Forelimb muscle (tissue), 1 donor: Measurements from ENCODE around the gene KRTAP4-5. TPM values are rescaled to one million over a fixed set of nuclear protein-coding genes. Genes with fewer than 3 reads are reported as not detected.
"Not testable (repeated sequence)": the region's sequence is repeated elsewhere in the genome, so short reads cannot be mapped to it uniquely, and the experiment has no call there.

Experiments
- DNase-seq: peaks from one replicate; pipeline ENCODE4 v3.0.0-alpha.2; 2013; ENCODE audit warnings: low read depth
- polyA plus RNA-seq: library from polyadenylated mRNA; unstranded; fragments of 120-200 nt; gene quantifications from one replicate; pipeline ENCODE4 v1.2.1, GENCODE V29; 2013; ENCODE audit not compliant: insufficient read length

The KRTAP4-5 gene
- polyA plus RNA-seq, 1 donor = not detected

DNA sequence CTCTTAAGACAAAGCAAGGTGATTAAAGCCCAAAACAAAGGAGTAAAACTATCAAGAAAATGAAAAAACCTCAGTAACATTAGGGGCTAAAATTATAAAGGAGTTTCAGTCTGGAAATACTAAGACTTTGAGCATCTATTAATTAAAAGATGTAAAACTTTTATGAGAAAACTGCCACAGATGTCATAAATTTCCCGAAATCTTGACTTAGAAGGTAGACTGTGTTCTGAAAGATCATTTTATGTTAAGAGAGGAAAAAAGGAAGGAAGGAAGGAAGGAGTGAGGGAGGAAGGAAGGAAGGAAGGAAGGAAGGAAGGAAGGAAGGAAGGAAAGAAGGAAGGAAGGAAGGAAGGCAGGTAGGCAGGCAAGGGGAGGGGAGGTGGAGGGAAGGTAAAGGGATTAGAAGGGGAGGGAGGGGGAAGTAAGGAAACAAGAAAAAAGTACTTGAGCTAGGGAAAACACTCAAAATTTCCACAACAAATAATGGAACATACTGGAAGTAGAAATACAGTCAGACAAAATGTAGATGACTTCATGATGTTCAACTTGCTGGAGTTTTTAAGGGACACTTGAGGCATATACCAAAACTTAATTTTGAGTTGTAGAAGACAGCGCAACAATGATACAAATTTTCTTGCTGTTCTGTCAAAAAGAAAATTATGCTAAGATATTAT is 2.0 kb downstream of the KRTAP4-5 start:
- no peak for DNase-seq

DNA sequence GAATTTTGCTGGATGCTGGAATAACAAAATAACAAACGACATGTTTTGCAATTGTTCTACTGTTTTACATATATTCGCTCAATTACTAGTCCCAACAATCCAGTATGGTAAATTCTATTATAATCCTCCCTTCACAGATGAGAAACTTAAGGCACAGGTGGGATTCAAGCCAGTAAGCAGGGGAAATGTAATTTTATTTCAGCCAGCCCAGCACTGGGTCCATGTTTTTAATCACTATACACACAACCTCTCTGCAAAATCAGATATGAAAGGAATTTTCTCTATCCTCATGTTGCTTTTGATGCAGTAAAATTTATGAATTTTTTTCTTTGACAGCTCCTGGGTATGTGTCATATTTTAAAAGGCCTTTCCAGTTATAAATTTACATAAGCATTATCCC is 4.4 kb downstream of the KRTAP4-5 start:
- no peak for DNase-seq

DNA sequence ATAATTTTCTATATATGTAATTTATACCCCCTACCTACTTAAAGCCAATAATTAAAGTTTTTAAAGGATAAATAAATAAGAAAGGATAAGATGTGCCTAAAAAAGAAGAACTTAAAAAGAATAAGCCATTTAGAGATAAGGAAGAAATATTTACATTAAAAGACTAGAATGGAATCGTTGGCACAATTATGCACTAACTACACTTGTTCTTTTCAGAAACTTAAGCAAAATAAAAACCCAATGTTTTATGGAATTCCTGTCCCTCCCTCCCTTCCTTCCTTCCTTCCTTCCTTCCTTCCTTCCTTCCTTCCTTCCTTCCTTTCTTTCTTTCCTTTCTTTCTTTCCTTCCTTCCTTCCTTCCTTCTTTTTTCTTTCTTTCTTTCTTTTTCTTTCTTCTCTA is 4.8 kb downstream of the KRTAP4-5 start:
- no peak for DNase-seq

DNA sequence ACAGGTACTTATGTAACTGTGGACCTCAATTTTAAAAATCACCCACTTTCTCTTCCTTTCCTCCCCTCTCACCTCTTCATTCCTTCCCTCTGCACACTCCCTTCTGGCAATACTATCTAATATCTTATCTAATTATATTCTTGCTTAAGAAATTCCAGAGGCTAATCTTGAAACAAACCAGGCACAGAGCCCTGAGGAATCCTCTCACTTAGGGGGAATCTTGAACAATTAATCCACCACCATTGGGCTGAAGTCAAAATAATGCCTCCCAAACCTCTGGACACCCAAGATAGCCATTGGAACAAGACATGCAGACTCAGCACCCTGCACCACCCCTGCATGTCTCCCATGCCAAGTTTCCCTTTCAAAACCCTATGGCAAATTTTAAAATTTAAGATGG is 8.3 kb downstream of the KRTAP4-5 start:
- no peak for DNase-seq

DNA sequence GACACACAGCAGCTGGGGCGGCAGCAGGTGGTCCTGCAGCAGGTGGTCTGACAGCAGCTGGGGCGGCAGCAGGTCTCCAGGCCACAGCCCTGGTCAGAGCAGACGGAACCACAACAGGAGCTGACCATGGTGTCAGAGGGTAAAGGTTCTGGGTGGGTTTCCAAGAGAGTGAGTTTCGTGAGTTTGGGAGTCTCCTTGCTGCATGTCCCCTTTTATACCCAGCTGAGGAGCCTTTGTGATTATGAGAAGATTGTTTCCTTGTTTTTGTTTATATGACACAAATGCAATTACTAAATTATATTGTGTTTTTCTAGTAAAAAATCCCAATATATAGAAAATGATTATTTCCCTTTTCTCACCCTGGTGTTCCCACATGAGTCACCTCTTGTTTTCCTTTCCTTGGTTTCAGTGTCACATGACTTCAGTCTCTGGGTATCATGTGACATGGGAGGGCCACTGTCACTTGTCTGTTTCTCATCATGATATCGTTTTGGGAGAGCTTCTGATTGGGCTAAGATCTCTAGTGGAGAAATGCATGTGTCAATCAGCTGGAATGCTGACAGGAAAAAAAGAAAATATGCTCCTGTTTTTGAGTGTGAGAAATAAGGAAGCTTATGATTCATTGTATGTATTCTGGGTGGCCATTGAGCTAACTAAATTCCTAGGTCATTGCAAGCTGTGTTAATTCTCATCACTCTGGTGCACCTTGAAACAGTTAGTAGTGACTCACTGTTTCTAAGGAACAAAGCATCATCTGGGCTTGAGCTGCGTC is 9.1 kb downstream of the KRTAP4-5 start, which contains the start of gene KRTAP4-6:
KRTAP4-6 (minus strand) TSS at position 185 of the 772 bp plus-strand sequence; CDS start at position 128, 57 bp downstream.
- DNase-seq = no peak

DNA sequence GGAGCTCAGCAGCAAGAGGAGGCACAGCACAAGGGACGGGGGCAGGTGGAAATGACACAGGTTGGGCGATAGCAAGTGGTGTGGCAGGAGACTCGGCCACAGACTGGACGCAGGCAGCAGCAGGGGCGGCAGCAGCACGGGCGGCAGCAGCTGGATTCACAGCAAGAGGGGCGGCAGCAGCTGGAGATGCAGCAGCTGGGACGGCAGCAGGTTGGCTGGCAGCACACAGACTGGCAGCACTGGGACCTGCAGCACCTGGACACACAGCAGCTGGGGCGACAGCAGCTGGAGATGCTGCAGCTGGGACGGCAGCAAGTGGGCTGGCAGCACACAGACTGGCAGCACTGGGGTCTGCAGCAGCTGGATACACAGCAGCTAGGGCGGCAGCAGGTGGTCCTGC is 9.8 kb downstream of the KRTAP4-5 start:
- DNase-seq = not testable (repeated sequence)

DNA sequence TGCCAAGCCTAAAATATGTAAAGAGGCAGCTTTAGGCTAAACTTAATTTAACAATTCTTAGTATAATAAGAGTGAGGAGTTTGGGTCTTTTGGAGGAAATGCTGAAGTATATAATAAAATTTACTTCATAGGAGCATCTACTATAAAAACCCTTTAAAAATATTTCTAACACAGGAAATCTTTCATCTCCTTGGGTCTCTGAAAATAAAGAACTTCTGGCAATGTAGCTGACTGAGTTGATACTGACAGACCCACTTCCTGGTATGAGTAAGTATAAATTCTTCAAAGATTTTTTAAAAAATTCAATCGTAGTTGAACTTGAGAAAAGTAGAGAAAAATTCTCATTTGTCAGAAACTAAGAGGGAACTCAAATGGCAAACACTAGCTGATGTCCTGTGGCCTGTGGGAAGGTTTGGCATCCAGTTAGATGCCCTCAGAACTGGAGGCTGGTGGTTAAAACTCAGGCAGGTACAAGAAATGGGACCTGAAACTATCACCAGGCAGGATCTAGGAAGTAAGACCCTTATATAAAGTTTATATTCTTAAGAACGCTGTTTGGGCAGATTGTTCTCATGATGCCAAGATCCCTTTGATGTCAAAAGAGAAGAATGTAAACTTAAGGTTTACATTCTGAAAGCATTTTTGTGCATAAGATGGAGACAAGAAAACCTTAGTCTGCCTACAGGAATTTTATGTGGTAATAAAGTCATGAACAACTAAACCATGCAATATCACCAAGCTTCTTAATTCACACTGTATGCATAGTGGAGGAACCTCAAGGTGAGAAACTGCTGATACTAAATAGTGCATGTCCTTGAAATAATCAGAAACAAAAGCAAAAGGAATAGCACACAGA is 15.5 kb downstream of the KRTAP4-5 start:
- no peak for DNase-seq

DNA sequence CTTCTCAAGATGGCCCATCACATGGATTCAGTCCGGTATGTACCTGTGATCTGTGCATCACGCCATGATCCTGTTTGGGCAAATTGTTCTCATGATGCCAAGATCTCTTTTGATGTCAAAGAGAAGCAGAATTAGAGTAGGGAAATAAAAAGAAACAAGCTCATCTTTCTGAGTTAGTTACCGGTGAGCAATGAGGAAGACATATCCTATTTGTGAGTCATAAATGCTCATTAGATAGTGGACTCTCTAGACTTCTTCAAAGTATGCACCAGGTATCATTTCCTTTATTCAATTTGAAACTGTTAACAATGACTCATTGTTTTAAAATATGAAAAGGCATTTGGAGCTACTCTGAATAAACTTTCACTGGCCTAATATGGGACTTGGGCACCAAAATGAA is 17.6 kb downstream of the KRTAP4-5 start:
- no peak for DNase-seq

DNA sequence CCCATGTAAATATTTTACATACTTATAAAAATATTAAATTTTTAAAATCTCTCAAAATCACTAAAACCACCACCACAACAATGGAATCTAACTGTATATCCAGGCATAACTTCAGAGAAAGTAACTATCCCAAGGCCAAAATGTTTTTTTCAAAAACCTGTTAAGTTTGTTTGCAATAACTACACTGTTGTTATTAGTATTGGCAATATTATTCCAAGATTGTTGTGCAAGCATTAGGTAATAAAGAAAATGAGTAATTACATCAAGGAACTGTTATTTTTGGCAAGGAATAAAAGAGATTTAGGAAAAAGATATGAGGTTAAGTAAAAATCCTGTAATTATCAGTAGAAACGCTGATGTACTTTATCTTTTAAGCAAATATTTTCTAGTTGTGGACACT is 22.3 kb downstream of the KRTAP4-5 start:
- DNase-seq = no peak

DNA sequence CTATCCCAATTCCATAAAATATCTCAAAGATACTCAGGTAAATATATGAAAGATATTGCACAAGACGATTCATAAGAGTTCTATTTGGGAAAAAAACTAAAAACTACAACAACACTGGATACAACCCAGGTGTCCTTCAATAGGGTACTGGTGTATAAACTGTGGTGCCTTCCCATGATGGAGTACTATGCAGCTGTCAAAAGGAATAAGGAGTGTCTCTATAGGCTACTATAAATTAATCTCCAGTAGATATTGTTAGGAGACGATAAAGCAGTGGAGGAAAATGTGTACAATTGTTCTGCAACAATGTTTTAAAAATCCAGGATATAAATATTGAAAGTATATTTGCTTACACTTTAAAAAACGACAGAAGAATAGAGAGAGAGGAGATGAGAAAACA is 23.2 kb downstream of the KRTAP4-5 start:
- no peak for DNase-seq

DNA sequence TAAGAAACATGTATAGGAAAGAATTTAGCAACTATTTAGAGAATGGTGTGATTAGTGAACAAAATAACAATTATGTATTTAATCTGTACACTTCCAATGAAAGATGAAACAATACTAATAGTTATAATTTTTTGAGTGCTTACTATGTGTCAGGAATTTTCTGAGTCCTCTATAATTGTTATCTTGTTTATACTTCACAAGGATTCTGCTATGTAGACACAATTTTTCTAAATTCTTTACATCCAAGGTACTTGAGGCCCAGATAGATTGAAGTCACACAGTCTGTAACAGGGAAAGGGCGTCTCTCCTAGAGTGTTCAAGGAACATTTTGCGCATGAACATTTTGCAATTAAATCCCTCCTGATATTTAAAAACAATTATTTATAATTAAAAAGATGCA is 24.6 kb downstream of the KRTAP4-5 start:
- no peak for DNase-seq

DNA sequence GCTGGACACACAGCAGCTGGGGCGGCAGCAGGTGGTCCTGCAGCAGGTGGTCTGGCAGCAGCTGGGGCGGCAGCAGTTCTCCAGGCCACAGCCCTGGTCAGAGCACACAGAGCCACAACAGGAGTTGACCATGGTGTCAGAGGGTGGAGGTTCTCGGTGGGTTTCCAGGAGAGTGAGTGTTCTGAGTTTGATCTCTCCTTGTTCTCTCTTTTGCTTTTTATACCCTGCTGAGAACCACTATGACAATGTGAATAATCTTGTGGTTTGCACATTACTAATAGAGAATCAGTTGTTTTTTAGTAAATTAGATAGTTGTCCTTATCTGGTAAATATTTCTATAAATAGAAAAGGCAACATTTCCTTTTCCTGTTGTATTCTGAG is 25.6 kb downstream of the KRTAP4-5 start, which contains the start of gene KRTAP4-12:
KRTAP4-12 (minus strand) TSS at position 192 of the 381 bp plus-strand sequence; CDS start at position 132, 60 bp downstream.
- DNase-seq = not testable (repeated sequence)

DNA sequence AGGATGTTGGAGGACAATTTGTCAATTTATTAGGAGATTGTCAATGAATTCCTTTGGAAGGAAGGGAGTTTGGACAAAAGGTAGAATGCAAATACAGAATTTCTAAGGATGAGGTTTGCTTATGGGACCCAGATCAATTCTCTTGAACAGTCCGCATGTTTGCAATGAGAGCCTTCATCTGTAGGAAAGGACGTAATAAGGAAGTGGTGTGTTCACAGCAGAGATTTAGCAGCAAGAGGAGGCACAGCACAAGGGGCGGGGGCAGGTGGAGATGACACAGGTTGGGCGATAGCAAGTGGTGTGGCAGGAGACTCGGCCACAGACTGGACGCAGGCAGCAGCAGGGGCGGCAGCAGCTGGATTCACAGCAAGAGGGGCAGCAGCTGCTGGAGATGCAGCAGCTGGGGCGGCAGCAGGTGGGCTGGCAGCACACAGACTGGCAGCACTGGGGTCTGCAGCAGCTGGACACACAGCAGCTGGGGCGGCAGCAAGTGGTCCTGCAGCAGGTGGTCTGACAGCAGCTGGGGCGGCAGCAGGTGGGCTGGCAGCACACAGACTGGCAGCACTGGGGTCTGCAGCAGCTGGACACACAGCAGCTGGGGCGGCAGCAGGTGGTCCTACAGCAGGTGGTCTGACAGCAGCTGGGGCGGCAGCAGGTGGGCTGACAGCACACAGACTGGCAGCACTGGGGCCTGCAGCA is 26.2 kb downstream of the KRTAP4-5 start:
- DNase-seq = not testable (repeated sequence)

DNA sequence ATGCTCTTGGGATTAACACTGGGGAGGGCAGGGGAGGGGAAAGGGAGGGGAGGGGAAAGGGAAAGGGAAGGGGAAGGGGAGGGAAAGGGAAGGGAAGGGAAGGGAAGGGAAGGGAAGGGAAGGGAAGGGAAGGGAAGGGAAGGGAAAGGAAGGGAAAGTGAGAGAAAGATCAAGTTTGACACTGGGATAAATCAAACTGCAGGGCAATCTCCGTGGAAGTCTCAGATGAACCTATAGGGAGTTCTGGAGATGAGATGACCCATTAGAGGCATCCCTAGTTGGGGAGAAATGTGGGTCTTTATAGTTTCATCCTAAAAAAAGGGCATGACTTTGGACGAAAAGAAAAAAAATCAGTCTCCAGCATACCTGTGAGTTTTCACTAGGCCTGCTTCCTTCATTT is 27.9 kb downstream of the KRTAP4-5 start:
- no peak for DNase-seq

DNA sequence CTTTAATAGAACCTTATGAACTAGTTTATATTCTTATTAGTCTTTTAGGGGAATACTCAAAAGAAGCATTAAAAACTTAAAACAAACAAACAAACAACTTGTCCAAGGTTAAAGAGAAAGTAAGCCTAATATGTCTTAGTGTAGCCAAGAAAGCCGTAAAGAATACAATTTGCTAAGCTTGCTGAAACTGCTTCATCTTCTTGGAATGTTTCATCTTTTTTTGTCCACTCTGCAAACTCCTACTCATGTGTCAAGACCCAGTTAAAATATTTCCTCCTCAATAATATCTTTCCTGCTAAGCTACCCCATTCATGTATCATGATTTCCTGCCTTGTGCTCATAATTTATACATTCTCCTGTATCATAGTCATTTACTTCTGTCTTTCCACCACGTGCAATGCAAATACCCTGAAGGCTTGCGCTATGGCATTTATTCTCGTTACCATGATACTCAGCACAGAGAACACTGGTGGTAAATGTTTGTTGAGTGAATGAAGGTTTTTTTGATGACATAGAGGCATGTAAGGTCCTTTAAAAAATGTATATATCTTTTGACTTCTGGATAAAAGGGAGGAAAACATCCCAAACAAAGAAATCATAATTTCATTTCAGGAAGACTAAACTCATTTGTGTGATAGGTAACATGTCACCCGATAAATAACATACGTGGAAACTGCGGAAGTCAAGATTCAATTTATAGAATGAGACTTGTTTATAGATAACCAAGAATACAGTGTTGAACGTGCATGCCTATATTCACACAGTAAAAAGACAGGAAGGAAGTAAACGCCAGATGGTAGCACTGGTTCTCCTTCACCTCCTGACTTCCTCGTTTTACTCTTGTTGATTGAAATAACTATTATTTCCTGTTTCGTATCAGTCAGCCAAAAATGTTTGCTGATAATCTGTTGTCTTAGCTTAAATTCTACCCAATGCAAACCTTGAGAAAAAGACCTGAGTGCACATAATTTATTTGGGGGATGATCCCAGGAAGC is 29.6 kb downstream of the KRTAP4-5 start:
- DNase-seq = not testable (repeated sequence)

DNA sequence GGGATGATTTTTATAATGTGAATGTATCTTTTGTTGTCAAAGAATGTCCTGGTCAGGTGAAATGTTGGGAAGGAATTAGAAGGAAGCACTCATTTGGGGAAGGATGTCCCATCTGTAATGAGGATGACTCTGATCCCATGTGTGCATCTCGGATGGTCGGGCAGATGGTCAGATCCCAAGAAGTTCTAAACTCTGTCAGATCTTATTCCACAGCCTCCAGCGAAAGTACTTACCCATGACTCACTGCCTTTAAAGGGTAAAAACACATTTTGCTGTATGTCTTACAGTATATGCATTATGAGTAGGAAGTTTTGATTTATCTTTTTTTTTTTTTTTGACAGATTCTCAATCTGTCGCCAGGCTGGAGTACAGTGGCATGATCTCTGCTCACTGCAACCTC is 30.9 kb downstream of the KRTAP4-5 start:
- no peak for DNase-seq

DNA sequence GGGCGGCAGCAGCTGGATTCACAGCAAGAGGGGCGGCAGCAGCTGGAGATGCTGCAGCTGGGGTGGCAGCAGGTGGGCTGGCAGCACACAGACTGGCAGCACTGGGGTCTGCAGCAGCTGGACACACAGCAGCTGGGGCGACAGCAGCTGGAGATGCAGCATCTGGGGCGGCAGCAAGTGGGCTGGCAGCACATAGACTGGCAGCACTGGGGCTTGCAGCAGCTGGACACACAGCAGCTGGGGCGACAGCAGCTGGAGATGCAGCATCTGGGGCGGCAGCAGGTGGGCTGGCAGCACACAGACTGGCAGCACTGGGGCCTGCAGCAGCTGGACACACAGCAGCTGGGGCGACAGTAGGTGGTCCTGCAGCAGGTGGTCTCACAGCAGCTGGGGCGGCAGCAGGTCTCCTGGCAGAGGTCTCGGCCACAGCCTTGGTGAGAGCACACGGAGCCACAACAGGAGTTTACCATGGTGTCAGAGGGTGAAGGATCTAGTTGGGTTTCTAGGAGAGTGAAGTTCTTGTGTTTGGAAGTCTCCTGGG is 31.7 kb downstream of the KRTAP4-5 start, which contains the start of gene KRTAP4-11:
KRTAP4-11 (minus strand) TSS at position 528 of the 541 bp plus-strand sequence; CDS start at position 470, 58 bp downstream.
- not testable (repeated sequence) for DNase-seq

DNA sequence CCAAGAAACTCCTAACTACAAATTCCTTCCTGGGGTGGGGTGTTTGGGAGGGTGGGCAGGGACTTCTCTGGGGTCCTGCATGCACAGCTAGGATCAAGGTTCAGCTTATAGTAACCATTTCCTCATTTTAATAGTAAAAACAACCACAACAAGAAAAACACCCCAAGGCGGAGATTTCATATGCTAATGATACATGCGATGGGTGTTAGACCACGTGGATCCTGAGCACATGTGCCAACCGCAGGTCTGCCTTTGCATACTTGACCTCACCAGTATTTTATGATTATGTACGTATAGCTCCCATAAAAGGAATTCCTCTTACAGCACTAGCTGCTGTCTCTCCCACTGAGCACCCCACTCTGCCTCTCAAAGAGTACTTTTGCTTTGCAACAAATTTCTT is 33.3 kb downstream of the KRTAP4-5 start:
- DNase-seq = no peak

DNA sequence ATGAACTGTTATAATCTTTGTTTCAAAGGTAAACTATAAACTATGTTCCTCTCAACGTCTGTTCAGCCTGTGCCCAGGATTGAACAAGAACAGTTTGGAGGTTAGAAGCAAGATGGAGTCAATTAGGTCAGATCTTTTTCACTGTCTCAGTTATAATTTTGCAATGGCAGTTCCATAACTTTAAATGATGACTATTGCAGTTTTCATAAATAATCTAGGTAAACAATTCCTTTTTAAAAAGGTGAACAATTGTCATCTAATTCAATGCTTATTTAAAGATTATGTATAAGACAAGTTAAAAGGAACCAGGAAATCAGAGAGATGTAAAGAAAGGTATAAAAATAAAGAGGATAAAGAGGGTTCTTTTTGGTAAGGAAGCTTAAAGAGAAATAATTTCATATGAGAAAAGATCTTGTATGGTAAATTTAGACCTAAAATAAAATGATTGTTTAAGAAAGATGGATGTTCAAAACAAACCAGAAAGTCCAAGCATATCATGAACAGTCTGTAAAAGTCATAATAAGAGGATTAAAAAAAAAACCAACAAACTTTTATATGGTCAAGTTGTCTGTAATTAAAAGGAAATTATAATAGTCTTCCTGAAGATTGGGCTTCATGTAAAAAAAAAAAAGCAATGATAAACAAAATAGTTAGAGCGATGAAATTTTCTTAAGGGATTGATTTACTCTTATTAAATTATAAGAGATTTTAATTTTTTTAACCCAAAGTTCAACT is 38.3 kb downstream of the KRTAP4-5 start:
- no peak for DNase-seq
